CD8-positive, alpha-beta memory T cell (primary cell): ENCODE results near the gene C15orf62. TPM values are rescaled to one million over a fixed set of nuclear protein-coding genes. Genes with fewer than 3 reads are reported as not detected.

Experiments used
- CTCF ChIA-PET: fragments of 350-600 bp; sonication (Branson Sonifier 250); formaldehyde crosslinking; loops from one replicate; lab custom pipeline; 2021; ENCODE audit warnings: antibody characterized with exemption; lab: Charles Lee
- POLR2A ChIA-PET: fragments of 350-600 bp; sonication (Branson Sonifier 250); formaldehyde crosslinking; loops from one replicate; lab custom pipeline; 2021; ENCODE audit warnings: antibody characterized with exemption; lab: Charles Lee
- DNase-seq, 5 donors: peaks; one replicate each; pipeline versions ENCODE4 v3.0.0 to v3.0.0-alpha.2; 2020 to 2022; ENCODE audit warnings: mixed read lengths in 1 of 5
- H3K27ac ChIP-seq: one replicate; pipeline ENCODE4 v1.7.0; 2013; ENCODE audit warnings: low read depth, mild to moderate bottlenecking, low read length, moderate library complexity
- H3K27me3 ChIP-seq: 2 replicates; pipeline ENCODE4 v1.7.0; 2013; ENCODE audit warnings: low read length, mild to moderate bottlenecking; ENCODE audit not compliant: insufficient read depth, poor library complexity, severe bottlenecking
- H3K36me3 ChIP-seq: 2 replicates; pipeline ENCODE4 v1.7.0; 2013; ENCODE audit warnings: mild to moderate bottlenecking, low read length, moderate library complexity; ENCODE audit not compliant: insufficient read depth
- H3K4me1 ChIP-seq: 2 replicates; pipeline ENCODE4 v1.7.0; 2013; ENCODE audit warnings: mild to moderate bottlenecking, low read length, moderate library complexity; ENCODE audit not compliant: insufficient read depth
- H3K4me3 ChIP-seq: 2 replicates; pipeline ENCODE4 v1.7.0; 2013; ENCODE audit warnings: mild to moderate bottlenecking, low read length
- H3K9me3 ChIP-seq: 2 replicates; pipeline ENCODE4 v1.7.0; 2013; ENCODE audit warnings: mild to moderate bottlenecking, low read length
- H3K27ac Mint-ChIP-seq, 8 donors: one replicate each; pipeline ENCODE4 v1.8.0; 2020 to 2021; ENCODE audit warnings: mixed read lengths in 8 of 8, mild to moderate bottlenecking in 6 of 8, inconsistent platforms in 3 of 8, moderate library complexity in 3 of 8
- H3K27me3 Mint-ChIP-seq, 2 donors: one replicate each; pipeline ENCODE4 v1.8.0; 2020 to 2021; ENCODE audit warnings: mixed read lengths in 2 of 2, mild to moderate bottlenecking in 1 of 2, moderate library complexity in 1 of 2
- H3K36me3 Mint-ChIP-seq, 3 donors: one replicate each; pipeline ENCODE4 v1.8.0; 2020 to 2021; ENCODE audit warnings: mixed read lengths in 3 of 3, inconsistent platforms in 1 of 3, mild to moderate bottlenecking in 1 of 3
- H3K4me1 Mint-ChIP-seq, 3 donors: one replicate each; pipeline ENCODE4 v1.8.0; 2020 to 2021; ENCODE audit warnings: mixed read lengths in 3 of 3, inconsistent platforms in 1 of 3, mild to moderate bottlenecking in 1 of 3
- H3K4me3 Mint-ChIP-seq, 7 donors: one replicate each; pipeline ENCODE4 v1.8.0; 2020 to 2021; ENCODE audit warnings: mixed read lengths in 7 of 7, mild to moderate bottlenecking in 6 of 7, moderate library complexity in 4 of 7, inconsistent platforms in 2 of 7
- H3K9me3 Mint-ChIP-seq, 5 donors: one replicate each; pipeline ENCODE4 v1.8.0; 2020 to 2022; ENCODE audit warnings: mixed read lengths in 5 of 5, mild to moderate bottlenecking in 3 of 5, moderate library complexity in 2 of 5, inconsistent platforms in 1 of 5
- polyA plus RNA-seq: library from polyadenylated mRNA; unstranded; fragments of 300-500 nt; fragmentation: Illumina TruSeq; gene quantifications from one replicate; pipeline ENCODE4 v1.2.3, GENCODE V29; 2021
- total RNA-seq, 2 experiments: library from RNA; stranded (reverse); gene quantifications; one replicate each; pipeline ENCODE4 v1.2.3, GENCODE V29; 2021

The C15orf62 gene, protein sequence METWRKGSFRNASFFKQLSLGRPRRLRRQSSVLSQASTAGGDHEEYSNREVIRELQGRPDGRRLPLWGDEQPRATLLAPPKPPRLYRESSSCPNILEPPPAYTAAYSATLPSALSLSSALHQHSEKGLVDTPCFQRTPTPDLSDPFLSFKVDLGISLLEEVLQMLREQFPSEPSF
- under 1 TPM; 0.44 to 0.53 TPM for total RNA-seq
- 0.79 TPM for polyA plus RNA-seq

DNA sequence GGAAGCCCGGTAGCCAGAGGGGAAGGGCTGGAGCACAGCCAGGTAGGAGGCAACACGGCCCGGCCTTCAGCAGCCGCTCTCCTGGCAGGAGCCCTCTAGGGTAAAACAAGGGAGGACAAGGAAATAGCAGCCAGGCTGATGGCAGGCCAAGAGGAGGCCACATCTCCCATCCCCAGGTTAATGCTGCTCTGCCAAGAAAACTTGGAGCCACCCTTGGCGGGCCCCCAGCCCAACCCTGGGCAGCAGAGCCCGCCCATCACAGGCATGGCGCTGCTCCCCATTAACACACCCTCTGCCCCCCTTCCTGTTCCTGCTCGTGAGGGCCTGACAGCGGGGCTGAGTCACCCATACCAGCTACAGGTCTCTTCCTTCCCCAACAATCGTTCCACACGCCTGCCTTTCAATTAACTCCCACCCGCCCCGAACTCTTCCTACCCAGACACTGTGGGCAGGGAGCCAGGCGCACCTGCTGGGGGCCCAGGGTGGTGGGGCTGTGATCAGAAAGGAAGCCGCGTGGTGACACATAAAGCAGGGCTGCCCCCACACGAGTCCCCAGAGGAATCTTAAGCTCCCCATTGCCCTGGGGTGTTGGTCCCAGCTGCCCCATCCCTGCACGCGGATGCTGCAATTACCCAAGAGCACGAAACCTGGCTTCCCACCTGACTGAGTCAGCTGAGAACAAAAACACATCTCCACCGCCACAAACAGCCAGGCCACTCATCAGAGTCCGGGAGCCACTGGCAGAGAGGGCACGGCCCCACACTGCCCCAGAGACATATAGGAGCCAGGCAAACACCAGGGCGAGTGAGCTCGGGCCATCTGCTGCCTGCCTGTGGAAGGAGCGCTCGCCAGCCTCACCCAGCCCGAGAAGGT is at the start of gene C15orf62:
Gene C15orf62 (plus strand): TSS at position 707 of the 873 bp plus-strand sequence. CDS start 516 bp downstream, outside the sequence.
- Mint-ChIP-seq H3K9me3 (no peaks in the 10 kb centered on the region), H3K36me3 (peaks cover 0 to 47% (median 2%) of the 10 kb centered on the region in 3 donors), H3K27me3 (no peaks in the 10 kb centered on the region), H3K4me1 (peaks cover 30 to 46% (median 32%) of the 10 kb centered on the region in 3 donors), H3K27ac (peak within 1 kb of the TSS; percentile 73 to 96 (median 89)), H3K4me3 (peak within 1 kb of the TSS; percentile 14 to 73 (median 66))
- Histone ChIP-seq H3K4me1 (peaks cover 30% of the 10 kb centered on the region), H3K27me3 (no peaks in the 10 kb centered on the region), H3K36me3 (peaks cover 3% of the 10 kb centered on the region), H3K9me3 (no peaks in the 10 kb centered on the region), H3K27ac (no peak within 1 kb of the TSS), H3K4me3 (no peak within 1 kb of the TSS)
- peak; percentile 25 to 75 (median 41) for DNase-seq
- ChIA-PET POLR2A (interaction anchor here (0.6 to 1.9 kb wide), 2 partner anchors 8 to 75 kb away, joined by 3 to 4 read pairs; partner anchors contain the start of gene RAD51), CTCF (interaction anchor here (0.6 to 9.7 kb wide), 7 partner anchors 9 to 197 kb away, joined by 3 to 45 read pairs (median 4); no protein-coding TSS in a partner anchor)

DNA sequence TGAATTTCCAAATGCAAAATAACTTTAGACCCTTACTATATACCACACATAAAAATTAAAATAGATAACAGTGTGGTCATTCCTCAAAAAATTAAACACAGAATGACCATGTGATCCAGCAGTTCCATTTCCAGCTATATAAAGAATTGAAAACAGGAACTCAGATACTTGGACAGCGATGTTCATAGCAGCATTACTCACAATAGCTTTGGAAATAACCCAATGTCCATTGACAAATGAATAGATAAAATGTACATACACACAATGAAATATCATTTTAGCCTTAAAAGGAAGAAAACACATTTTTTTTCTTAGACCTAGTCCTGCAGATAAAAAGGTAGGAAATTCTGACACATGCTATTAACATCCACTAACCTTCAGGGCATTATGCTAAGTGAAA is 48.1 kb upstream of the C15orf62 start:
- no peaks in the 10 kb centered on the region for H3K36me3 ChIP-seq
- DNase-seq: no peak
- Mint-ChIP-seq H3K4me1 (peaks cover 0 to 5% (median 0%) of the 10 kb centered on the region in 3 donors), H3K27me3 (no peaks in the 10 kb centered on the region), H3K27ac (no peak overlapping the region), H3K4me3 (no peak overlapping the region), H3K36me3 (no peaks in the 10 kb centered on the region), H3K9me3 (no peaks in the 10 kb centered on the region)
- H3K9me3 ChIP-seq: no peaks in the 10 kb centered on the region
- no peaks in the 10 kb centered on the region for H3K27me3 ChIP-seq
- H3K27ac ChIP-seq: no peak overlapping the region
- ChIA-PET POLR2A (no interaction called here), CTCF (no interaction called here)
- no peak overlapping the region for H3K4me3 ChIP-seq
- H3K4me1 ChIP-seq: no peaks in the 10 kb centered on the region

DNA sequence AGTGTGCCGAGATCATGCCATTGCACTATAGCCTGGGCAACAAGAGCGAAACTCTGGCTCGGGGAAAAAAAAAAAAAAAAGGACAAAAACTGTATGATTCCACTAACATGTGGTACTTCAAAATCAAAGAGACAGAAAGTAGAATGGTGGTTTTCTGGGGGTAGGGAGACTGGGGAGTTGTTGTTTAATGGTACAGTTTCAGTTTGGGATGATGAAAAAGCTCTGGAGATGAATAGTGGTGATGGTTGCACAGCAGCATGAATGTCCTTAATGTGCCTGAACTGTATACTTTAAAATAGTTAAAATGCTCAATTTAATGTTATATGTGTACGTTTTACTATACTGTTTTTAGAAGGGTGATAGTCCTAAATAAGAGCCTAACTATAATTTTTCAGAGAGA is 47.4 kb upstream of the C15orf62 start:
- no peaks in the 10 kb centered on the region for H3K9me3 ChIP-seq
- Mint-ChIP-seq H3K27me3 (no peaks in the 10 kb centered on the region), H3K4me3 (no peak overlapping the region), H3K4me1 (peaks cover 0 to 5% (median 0%) of the 10 kb centered on the region in 3 donors), H3K36me3 (no peaks in the 10 kb centered on the region), H3K9me3 (no peaks in the 10 kb centered on the region), H3K27ac (peak overlapping the region in 2 of 8 donors; percentile 1 to 2)
- H3K4me3 ChIP-seq: no peak overlapping the region
- ChIA-PET POLR2A (no interaction called here), CTCF (interaction anchor here (0.8 kb wide), 1 partner anchor 19 kb away, joined by 3 read pairs; no protein-coding TSS in a partner anchor)
- no peak overlapping the region for H3K27ac ChIP-seq
- no peaks in the 10 kb centered on the region for H3K36me3 ChIP-seq
- no peak for DNase-seq
- H3K4me1 ChIP-seq: no peaks in the 10 kb centered on the region
- no peaks in the 10 kb centered on the region for H3K27me3 ChIP-seq

DNA sequence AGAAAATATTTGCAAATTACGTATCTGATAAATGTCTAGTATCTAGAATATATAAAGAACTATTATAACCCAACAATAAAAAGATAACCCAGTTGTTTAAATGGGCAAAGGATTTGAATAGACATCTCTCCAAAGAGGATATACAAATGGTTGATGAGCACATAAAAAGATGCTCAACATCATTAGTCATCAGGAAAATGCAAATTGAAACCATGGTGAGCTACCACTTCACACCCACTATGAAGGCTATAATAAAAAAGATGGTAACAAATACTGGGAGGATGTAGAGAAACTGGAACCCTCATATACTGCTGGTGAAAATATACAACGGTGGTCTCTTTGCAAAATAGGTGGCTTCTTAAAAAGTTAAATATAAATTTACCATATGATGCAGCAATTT is 46.8 kb upstream of the C15orf62 start:
- Histone ChIP-seq H3K27me3 (no peaks in the 10 kb centered on the region), H3K9me3 (no peaks in the 10 kb centered on the region), H3K4me1 (no peaks in the 10 kb centered on the region), H3K4me3 (no peak overlapping the region), H3K27ac (no peak overlapping the region), H3K36me3 (no peaks in the 10 kb centered on the region)
- CTCF ChIA-PET: interaction anchor here (0.8 kb wide), 1 partner anchor 20 kb away, joined by 3 read pairs; no protein-coding TSS in a partner anchor
- no peak overlapping the region for H3K27ac Mint-ChIP-seq
- no peaks in the 10 kb centered on the region for H3K36me3 Mint-ChIP-seq
- DNase-seq: no peak
- no peaks in the 10 kb centered on the region for H3K9me3 Mint-ChIP-seq
- no peaks in the 10 kb centered on the region for H3K27me3 Mint-ChIP-seq
- H3K4me3 Mint-ChIP-seq: no peak overlapping the region
- H3K4me1 Mint-ChIP-seq: peaks cover 0 to 5% (median 0%) of the 10 kb centered on the region in 3 donors
- POLR2A ChIA-PET: no interaction called here

DNA sequence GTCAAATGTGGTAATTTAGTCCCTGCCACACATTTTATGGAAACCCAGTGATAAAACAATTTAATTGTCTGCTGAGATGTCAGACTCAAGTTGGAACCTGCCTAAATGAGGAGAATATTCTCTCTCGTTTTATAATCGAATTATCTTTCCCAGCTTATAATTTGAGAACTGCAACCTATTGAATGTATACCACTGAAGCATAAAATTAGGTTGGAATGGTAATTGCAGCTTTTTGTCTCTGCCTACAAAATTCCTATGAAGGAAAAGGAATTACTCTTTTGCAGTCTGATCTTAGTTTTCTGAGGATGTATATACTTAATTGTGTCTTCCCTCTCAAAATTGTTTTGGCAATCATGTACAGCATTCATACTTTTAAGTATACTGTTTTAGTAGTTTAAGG is 45.9 kb upstream of the C15orf62 start:
- Histone ChIP-seq H3K9me3 (no peaks in the 10 kb centered on the region), H3K27ac (no peak overlapping the region), H3K36me3 (no peaks in the 10 kb centered on the region), H3K4me1 (no peaks in the 10 kb centered on the region), H3K4me3 (no peak overlapping the region), H3K27me3 (no peaks in the 10 kb centered on the region)
- DNase-seq: no peak
- Mint-ChIP-seq H3K27ac (peak overlapping the region in 1 of 8 donors; percentile 38), H3K27me3 (no peaks in the 10 kb centered on the region), H3K36me3 (peaks cover 0 to 2% (median 0%) of the 10 kb centered on the region in 3 donors), H3K4me1 (peaks cover 0 to 5% (median 0%) of the 10 kb centered on the region in 3 donors), H3K4me3 (no peak overlapping the region), H3K9me3 (no peaks in the 10 kb centered on the region)
- CTCF ChIA-PET: interaction anchor here (1.6 kb wide), 1 partner anchor 58 kb away, joined by 5 read pairs; no protein-coding TSS in a partner anchor
- POLR2A ChIA-PET: no interaction called here

DNA sequence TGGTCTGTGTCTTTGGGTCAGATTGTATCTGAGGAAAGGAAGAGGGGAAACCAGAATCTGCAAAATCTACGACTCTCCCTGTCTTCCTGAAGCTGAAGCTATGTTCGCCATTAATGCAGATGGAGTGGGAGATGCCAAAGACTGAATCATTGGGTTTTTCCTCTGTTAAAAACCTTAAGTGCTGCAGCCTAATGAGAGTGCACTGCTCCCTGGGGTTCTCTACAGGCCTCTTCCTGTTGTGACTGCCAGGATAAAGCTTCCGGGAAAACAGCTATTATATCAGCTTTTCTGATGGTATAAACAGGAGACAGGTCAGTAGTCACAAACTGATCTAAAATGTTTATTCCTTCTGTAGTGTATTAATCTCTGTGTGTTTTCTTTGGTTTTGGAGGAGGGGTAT is 38.7 kb upstream of the C15orf62 start:
- no peaks in the 10 kb centered on the region for H3K27me3 Mint-ChIP-seq
- H3K9me3 Mint-ChIP-seq: no peaks in the 10 kb centered on the region
- no peaks in the 10 kb centered on the region for H3K9me3 ChIP-seq
- ChIA-PET POLR2A (no interaction called here), CTCF (interaction anchor here (0.7 to 1.7 kb wide), 4 partner anchors 13 to 52 kb away, joined by 3 to 6 read pairs (median 3); partner anchors contain the start of gene RAD51)
- H3K27me3 ChIP-seq: no peaks in the 10 kb centered on the region
- H3K4me1 ChIP-seq: no peaks in the 10 kb centered on the region
- peaks cover 0 to 47% (median 4%) of the 10 kb centered on the region in 3 donors for H3K36me3 Mint-ChIP-seq
- no peak overlapping the region for H3K4me3 Mint-ChIP-seq
- H3K4me1 Mint-ChIP-seq: no peaks in the 10 kb centered on the region
- peak overlapping the region in 2 of 8 donors; percentile 52 to 79 for H3K27ac Mint-ChIP-seq
- DNase-seq: no peak
- no peak overlapping the region for H3K4me3 ChIP-seq
- peaks cover 8% of the 10 kb centered on the region for H3K36me3 ChIP-seq
- H3K27ac ChIP-seq: no peak overlapping the region

DNA sequence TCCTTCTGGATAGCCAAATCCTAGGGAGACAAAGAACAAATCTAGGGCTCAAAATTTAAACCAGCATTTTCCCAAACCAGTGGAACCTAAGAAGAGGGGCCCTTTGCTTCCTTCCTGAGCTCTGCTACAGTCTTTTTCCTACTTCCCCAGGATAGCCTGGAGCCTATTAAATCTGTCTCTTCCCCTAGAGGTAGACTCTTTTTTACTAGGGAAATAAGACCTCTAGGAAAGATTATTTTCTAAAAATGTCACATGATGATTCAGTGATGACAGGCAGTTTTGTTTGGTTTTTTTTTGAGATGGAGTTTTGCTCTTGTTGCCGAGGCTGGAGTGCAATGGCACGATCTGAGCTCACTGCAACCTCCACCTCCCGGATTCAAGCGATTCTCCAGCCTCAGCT is 33.2 kb upstream of the C15orf62 start:
- no peaks in the 10 kb centered on the region for H3K27me3 Mint-ChIP-seq
- no peak overlapping the region for H3K4me3 Mint-ChIP-seq
- Histone ChIP-seq H3K27ac (no peak overlapping the region), H3K9me3 (no peaks in the 10 kb centered on the region), H3K27me3 (no peaks in the 10 kb centered on the region), H3K4me3 (no peak overlapping the region), H3K4me1 (no peaks in the 10 kb centered on the region), H3K36me3 (peaks cover 36% of the 10 kb centered on the region)
- H3K4me1 Mint-ChIP-seq: no peaks in the 10 kb centered on the region
- H3K9me3 Mint-ChIP-seq: no peaks in the 10 kb centered on the region
- ChIA-PET CTCF (interaction anchor here (1.5 to 2.5 kb wide), 2 partner anchors 27 to 46 kb away, joined by 3 to 6 read pairs; partner anchors contain the start of gene GCHFR), POLR2A (interaction anchor here (0.7 kb wide), 1 partner anchor 1114 kb away, joined by 3 read pairs; no protein-coding TSS in a partner anchor)
- peak overlapping the region in 3 of 8 donors; percentile 22 to 41 (median 29) for H3K27ac Mint-ChIP-seq
- DNase-seq: no peak
- H3K36me3 Mint-ChIP-seq: peaks cover 0 to 76% (median 5%) of the 10 kb centered on the region in 3 donors
